Measurements from ENCODE around the gene PNPO.
A peak's percentile ranks its signal among the peaks of the same experiment; 100 is the strongest.

DNA sequence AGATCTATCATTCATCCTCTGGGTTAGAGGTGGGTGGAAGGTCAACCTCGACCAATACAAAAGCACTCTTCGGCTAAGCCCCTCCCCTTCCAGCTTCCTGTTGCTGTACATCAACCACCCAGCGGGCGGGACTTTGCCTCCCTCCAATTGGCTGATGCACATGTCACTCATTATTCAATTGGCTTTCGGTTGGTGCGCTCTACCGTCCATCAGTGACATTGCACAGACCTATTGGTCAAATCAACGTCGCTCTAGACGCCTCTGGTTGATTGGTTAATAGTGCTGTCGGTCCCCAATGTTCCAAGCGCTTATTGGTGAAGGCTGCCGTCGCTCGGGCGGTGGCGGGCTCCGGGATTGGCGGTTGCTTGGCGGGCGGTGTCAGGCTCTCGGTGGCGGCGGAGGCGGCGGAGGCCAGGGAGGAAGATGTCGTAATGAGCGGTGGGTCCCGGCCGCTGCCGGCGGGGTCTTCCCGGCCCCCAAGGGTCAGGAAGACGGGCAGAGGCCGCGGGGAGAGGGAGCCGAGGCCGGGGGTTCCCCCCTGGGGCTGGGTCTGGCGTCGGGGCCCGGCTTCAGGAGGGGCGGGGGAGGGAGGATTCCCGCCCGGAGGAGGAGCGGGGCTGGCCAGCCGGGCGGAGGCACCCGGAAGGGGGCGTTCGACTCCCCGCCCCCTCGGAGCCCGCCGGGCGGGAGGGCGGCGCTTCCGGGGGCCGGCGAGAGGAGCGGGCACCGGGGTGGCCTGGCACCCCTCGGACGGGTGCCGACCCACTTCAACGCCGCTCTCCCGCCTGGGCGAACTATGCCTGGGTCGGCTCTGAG lies 45.3 kb upstream of the PNPO start, which contains the start of gene SP2:
- TF ChIP-seq CTCF (IDR thresholded peaks at IDR 0.05) (peak in 1 of 7 experiments; percentile 23), POLR2AphosphoS5 (IDR thresholded peaks at IDR 0.05) (peak; percentile 51 to 75 (median 69))
